Testis (tissue), 2 donors: ENCODE results near the gene COL5A1.

Experiments
- POLR2A ChIP-seq: fragments of 450-650 bp; IDR thresholded peaks from one replicate; pipeline ENCODE4 v1.6.1; 2017; ENCODE audit warnings: antibody characterized with exemption, mild to moderate bottlenecking, moderate library complexity
- TF ChIP-seq, protein P1 (sequence below), 3 experiments: fragments of 450-650 bp in 2 of 3; fragments of 200-600 bp in 1 of 3; sonication (generic) in 1 of 3; IDR thresholded peaks; one replicate each; pipeline ENCODE4 v1.5.1; 2016 to 2019; ENCODE audit warnings: antibody characterized with exemption in 3 of 3, mild to moderate bottlenecking in 2 of 3, moderate library complexity in 1 of 3

DNA sequence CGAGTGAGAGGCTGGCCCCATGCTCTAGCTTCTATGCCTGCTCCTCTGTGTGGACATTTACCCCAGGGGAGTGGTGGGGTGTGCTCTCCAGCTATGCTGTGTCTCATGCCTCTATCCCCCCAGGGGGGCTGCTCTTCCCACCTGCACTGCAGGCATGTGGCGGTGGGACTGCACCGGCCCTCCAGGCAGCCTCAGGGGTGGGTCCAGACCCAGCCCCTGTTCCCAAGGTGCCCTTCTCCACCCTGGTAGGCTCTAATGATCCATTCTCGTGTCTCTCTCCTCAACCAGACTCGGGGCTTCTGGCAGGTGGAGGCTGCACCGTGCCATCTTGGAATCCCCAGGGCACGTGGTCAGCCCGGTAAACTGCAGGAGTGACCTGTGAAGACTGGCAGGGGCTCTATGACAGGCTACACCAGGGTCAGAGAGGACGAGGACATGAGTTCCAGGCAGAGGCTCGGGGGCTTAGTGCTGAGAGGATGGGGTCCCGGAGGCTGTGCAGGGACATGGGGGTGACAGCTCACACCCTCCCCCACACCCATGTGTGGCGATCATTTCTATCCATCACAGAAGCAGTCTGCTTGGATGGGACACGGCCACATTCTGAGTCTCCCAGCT is 22.7 kb upstream of the COL5A1 start:
- TF ChIP-seq, protein P1, sequence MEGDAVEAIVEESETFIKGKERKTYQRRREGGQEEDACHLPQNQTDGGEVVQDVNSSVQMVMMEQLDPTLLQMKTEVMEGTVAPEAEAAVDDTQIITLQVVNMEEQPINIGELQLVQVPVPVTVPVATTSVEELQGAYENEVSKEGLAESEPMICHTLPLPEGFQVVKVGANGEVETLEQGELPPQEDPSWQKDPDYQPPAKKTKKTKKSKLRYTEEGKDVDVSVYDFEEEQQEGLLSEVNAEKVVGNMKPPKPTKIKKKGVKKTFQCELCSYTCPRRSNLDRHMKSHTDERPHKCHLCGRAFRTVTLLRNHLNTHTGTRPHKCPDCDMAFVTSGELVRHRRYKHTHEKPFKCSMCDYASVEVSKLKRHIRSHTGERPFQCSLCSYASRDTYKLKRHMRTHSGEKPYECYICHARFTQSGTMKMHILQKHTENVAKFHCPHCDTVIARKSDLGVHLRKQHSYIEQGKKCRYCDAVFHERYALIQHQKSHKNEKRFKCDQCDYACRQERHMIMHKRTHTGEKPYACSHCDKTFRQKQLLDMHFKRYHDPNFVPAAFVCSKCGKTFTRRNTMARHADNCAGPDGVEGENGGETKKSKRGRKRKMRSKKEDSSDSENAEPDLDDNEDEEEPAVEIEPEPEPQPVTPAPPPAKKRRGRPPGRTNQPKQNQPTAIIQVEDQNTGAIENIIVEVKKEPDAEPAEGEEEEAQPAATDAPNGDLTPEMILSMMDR (IDR thresholded peaks at IDR 0.05) = no peak
- TF ChIP-seq POLR2A = no peak
